ENCODE measurements around the gene STIM2. TPM values are rescaled to one million over a fixed set of nuclear protein-coding genes. Genes with fewer than 3 reads are reported as not detected.

STIM2 gene
- total and polyA plus RNA-seq, 2 donors (not counting 3 experiments of a cell fraction or from before 2014, with no cell fraction given): 21.0 to 21.2 TPM

GRCh38 chr4:27008679-27009078 is 148.0 kb downstream of the STIM2 start:
- Histone ChIP-seq H3K4me2 (ENCODE audit: insufficient read depth, low read length) (no peak overlapping the region), H2AFZ (ENCODE audit: low read depth, low read length) (no peak overlapping the region), H4K20me1 (replicated peaks; ENCODE audit: control insufficient read depth, extremely low read depth, insufficient read depth, low read length) (no peaks in the 10 kb centered on the region), H3K27me3 (ENCODE audit: control insufficient read depth in 2 of 2, insufficient read depth in 2 of 2, low read length in 2 of 2) (no peaks in the 10 kb centered on the region), H3K4me3 (replicated peaks in 1 of 3; ENCODE audit: insufficient read depth in 1 of 3, low read depth in 1 of 3, low read length in 3 of 3) (no peak overlapping the region), H3K27ac (ENCODE audit: insufficient read depth, low read depth, low read length) (no peak overlapping the region), H3K9me3 (replicated peaks; ENCODE audit: control insufficient read depth, insufficient read depth, low read length) (no peaks in the 10 kb centered on the region), H3K79me2 (ENCODE audit: control insufficient read depth, insufficient read depth, low read length) (no peaks in the 10 kb centered on the region), H3K36me3 (ENCODE audit: control insufficient read depth in 2 of 2, extremely low read depth in 1 of 2, insufficient read depth in 2 of 2, low read length in 2 of 2) (no peaks in the 10 kb centered on the region), H3K9me1 (replicated peaks; ENCODE audit: control insufficient read depth, extremely low read depth, insufficient read depth, low read length) (no peaks in the 10 kb centered on the region), H3K9ac (replicated peaks; ENCODE audit: extremely low read depth, insufficient read depth, low read length) (no peak overlapping the region), H3K4me1 (ENCODE audit: control insufficient read depth, extremely low read depth, insufficient read depth, low read length) (peaks cover 18% of the 10 kb centered on the region)
- intact Hi-C loops (cut with micrococcal nuclease): loop anchor here (1.0 kb wide), 1 partner anchor 284 kb away; no protein-coding TSS in a partner anchor
- FAIRE-seq (no peak), DNase-seq (ENCODE audit: low read depth, low spot score) (no peak)
- ChIA-PET POLR2A (no interaction called here), CTCF (interaction anchor here (1.0 to 2.3 kb wide), 6 partner anchors 26 to 425 kb away, joined by 3 to 20 read pairs (median 8); partner anchors contain the start of genes STIM2 and TBC1D19)
- dilution Hi-C loops (cut with MboI; ENCODE audit: extremely low pct_ligation_motif_present, low sequenced_read_pairs): no loop called here
- no TSS peak for BruUV-seq (replicated peaks)
- no peak for TF ChIP-seq GATA2 (IDR thresholded peaks at IDR 0.05; ENCODE audit: insufficient read depth, insufficient read length, low read depth, low read length)
- TF ChIP-seq JUN (IDR thresholded peaks at IDR 0.05; ENCODE audit: borderline replicate concordance, insufficient read depth, insufficient read length, low read depth): no peak
- TF ChIP-seq POLR2AphosphoS5 (IDR thresholded peaks at IDR 0.05; ENCODE audit: insufficient read depth, low read depth, low read length): no peak

- no peak for FAIRE-seq
Measured at GRCh38 chr4:27009539-27009938, 148.9 kb downstream of the STIM2 start.

More at GRCh38 chr4:27009539-27009938, 148.9 kb downstream of the STIM2 start:
- dilution Hi-C loops (cut with MboI; ENCODE audit: extremely low pct_ligation_motif_present, low sequenced_read_pairs): no loop called here
- no peaks in the 10 kb centered on the region for H3K9me1 ChIP-seq (replicated peaks; ENCODE audit: control insufficient read depth, extremely low read depth, insufficient read depth, low read length)
- no peaks in the 10 kb centered on the region for H3K27me3 ChIP-seq (ENCODE audit: control insufficient read depth in 2 of 2, insufficient read depth in 2 of 2, low read length in 2 of 2)
- no peak overlapping the region for H2AFZ ChIP-seq (ENCODE audit: low read depth, low read length)
- H3K9me3 ChIP-seq (replicated peaks; ENCODE audit: control insufficient read depth, insufficient read depth, low read length): no peaks in the 10 kb centered on the region
- ChIA-PET CTCF (interaction anchor here (0.7 to 2.3 kb wide), 21 partner anchors 8 to 1022 kb away, joined by 3 to 21 read pairs (median 5); partner anchors contain the start of genes STIM2 and TBC1D19), POLR2A (no interaction called here)
- no peaks in the 10 kb centered on the region for H3K36me3 ChIP-seq (ENCODE audit: control insufficient read depth in 2 of 2, extremely low read depth in 1 of 2, insufficient read depth in 2 of 2, low read length in 2 of 2)
- TF ChIP-seq MYC (IDR thresholded peaks at IDR 0.05; ENCODE audit: low read depth, low read length) (no peak), FOS (IDR thresholded peaks at IDR 0.05; ENCODE audit: borderline replicate concordance, insufficient read depth, low read length) (no peak), JUN (IDR thresholded peaks at IDR 0.05; ENCODE audit: borderline replicate concordance, insufficient read depth, insufficient read length, low read depth) (no peak), GATA2 (IDR thresholded peaks at IDR 0.05; ENCODE audit: insufficient read depth, insufficient read length, low read depth, low read length) (no peak), MAX (IDR thresholded peaks at IDR 0.05; ENCODE audit: insufficient read depth, insufficient read length) (no peak), POLR2A (IDR thresholded peaks at IDR 0.05; ENCODE audit: low read depth, low read length) (no peak), POLR2AphosphoS5 (IDR thresholded peaks at IDR 0.05; ENCODE audit: insufficient read depth, low read depth, low read length) (no peak), EZH2 (IDR thresholded peaks at IDR 0.05; ENCODE audit: borderline replicate concordance, low read depth, low read length, severe bottlenecking) (no peak)
- TF ChIP-seq, protein P1, sequence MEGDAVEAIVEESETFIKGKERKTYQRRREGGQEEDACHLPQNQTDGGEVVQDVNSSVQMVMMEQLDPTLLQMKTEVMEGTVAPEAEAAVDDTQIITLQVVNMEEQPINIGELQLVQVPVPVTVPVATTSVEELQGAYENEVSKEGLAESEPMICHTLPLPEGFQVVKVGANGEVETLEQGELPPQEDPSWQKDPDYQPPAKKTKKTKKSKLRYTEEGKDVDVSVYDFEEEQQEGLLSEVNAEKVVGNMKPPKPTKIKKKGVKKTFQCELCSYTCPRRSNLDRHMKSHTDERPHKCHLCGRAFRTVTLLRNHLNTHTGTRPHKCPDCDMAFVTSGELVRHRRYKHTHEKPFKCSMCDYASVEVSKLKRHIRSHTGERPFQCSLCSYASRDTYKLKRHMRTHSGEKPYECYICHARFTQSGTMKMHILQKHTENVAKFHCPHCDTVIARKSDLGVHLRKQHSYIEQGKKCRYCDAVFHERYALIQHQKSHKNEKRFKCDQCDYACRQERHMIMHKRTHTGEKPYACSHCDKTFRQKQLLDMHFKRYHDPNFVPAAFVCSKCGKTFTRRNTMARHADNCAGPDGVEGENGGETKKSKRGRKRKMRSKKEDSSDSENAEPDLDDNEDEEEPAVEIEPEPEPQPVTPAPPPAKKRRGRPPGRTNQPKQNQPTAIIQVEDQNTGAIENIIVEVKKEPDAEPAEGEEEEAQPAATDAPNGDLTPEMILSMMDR (IDR thresholded peaks at IDR 0.05; ENCODE audit: extremely low read depth in 1 of 2, insufficient read depth in 1 of 2, low read depth in 1 of 2, low read length in 2 of 2): no peak
- H3K4me3 ChIP-seq (replicated peaks in 1 of 3; ENCODE audit: insufficient read depth in 1 of 3, low read depth in 1 of 3, low read length in 3 of 3): no peak overlapping the region
- H3K27ac ChIP-seq (ENCODE audit: insufficient read depth, low read depth, low read length): no peak overlapping the region
- H4K20me1 ChIP-seq (replicated peaks; ENCODE audit: control insufficient read depth, extremely low read depth, insufficient read depth, low read length): no peaks in the 10 kb centered on the region
- intact Hi-C loops (cut with micrococcal nuclease): loop anchor here (1.0 kb wide), 1 partner anchor 285 kb away; no protein-coding TSS in a partner anchor
- no TSS peak for BruUV-seq (replicated peaks)
- DNase-seq (ENCODE audit: low read depth, low spot score): peak; percentile 38
- peaks cover 18% of the 10 kb centered on the region for H3K4me1 ChIP-seq (ENCODE audit: control insufficient read depth, extremely low read depth, insufficient read depth, low read length)
- no peak overlapping the region for H3K9ac ChIP-seq (replicated peaks; ENCODE audit: extremely low read depth, insufficient read depth, low read length)
- no peaks in the 10 kb centered on the region for H3K79me2 ChIP-seq (ENCODE audit: control insufficient read depth, insufficient read depth, low read length)
- H3K4me2 ChIP-seq (ENCODE audit: insufficient read depth, low read length): no peak overlapping the region

Data from endothelial cell of umbilical vein (primary cell).